HS-27A (cell line): Measurements from ENCODE around the gene STRIP1.
"Not testable (repeated sequence)": the region's sequence is repeated elsewhere in the genome, so short reads cannot be mapped to it uniquely, and the experiment has no call there.

Experiments used
- DNase-seq: peaks from one replicate; pipeline ENCODE4 v3.0.0-alpha.2; 2012; ENCODE audit warnings: low read depth, missing footprints

STRIP1 gene

GRCh38 chr1:110007046-110007830 is 27.2 kb upstream of the STRIP1 start:
- no peak for DNase-seq

- no peak for DNase-seq
Observed at GRCh38 chr1:110008971-110009565, 25.4 kb upstream of the STRIP1 start.

- peak; percentile 23 for DNase-seq
Observed at GRCh38 chr1:110011527-110012041, 22.8 kb upstream of the STRIP1 start.

GRCh38 chr1:110012100-110012780 is 22.2 kb upstream of the STRIP1 start:
- DNase-seq: no peak

- no peak for DNase-seq
Observed at GRCh38 chr1:110017792-110018191, 16.6 kb upstream of the STRIP1 start.

- no peak for DNase-seq
Observed at GRCh38 chr1:110018396-110018795, 16.0 kb upstream of the STRIP1 start.

- no peak for DNase-seq
Observed at GRCh38 chr1:110019770-110020169, 14.7 kb upstream of the STRIP1 start.

GRCh38 chr1:110021285-110021684 is 13.1 kb upstream of the STRIP1 start:
- DNase-seq: no peak

- no peak for DNase-seq
Observed at GRCh38 chr1:110024613-110025012, 9.8 kb upstream of the STRIP1 start.

GRCh38 chr1:110030687-110031086 is 3.7 kb upstream of the STRIP1 start:
- not testable (repeated sequence) for DNase-seq

GRCh38 chr1:110032327-110032726 is 2.1 kb upstream of the STRIP1 start:
- no peak for DNase-seq

- DNase-seq: no peak
Observed at GRCh38 chr1:110033421-110033820, 1.0 kb upstream of the STRIP1 start.

GRCh38 chr1:110034040-110034450 is 379 bp upstream of the STRIP1 start:
- no peak for DNase-seq

GRCh38 chr1:110035236-110035752 is 870 bp downstream of the STRIP1 start:
- DNase-seq: peak; percentile 39

GRCh38 chr1:110038271-110038670 is 3.8 kb downstream of the STRIP1 start:
- no peak for DNase-seq

GRCh38 chr1:110039641-110040040 is 5.2 kb downstream of the STRIP1 start:
- no peak for DNase-seq

GRCh38 chr1:110040548-110040947 is 6.1 kb downstream of the STRIP1 start:
- DNase-seq: no peak

- no peak for DNase-seq
Observed at GRCh38 chr1:110043016-110043415, 8.6 kb downstream of the STRIP1 start.

- DNase-seq: no peak
Observed at GRCh38 chr1:110047463-110047862, 13.0 kb downstream of the STRIP1 start.

- no peak for DNase-seq
Observed at GRCh38 chr1:110048240-110048639, 13.8 kb downstream of the STRIP1 start.

- DNase-seq: no peak
Observed at GRCh38 chr1:110048923-110049601, 14.6 kb downstream of the STRIP1 start.
